PC-3 (cell line): ENCODE results near the gene FKBP15. TPM values are rescaled to one million over a fixed set of nuclear protein-coding genes. Genes with fewer than 3 reads are reported as not detected.

Source experiments
- ATAC-seq: fragments of 200-7000 bp; cut with Tn5 transposase; 2 replicates; pipeline ENCODE4 v1.9.1; 2020; ENCODE audit warnings: mild to moderate bottlenecking, moderate library complexity
- BruUV-seq: library from RNA; stranded (reverse); fragments of 400-500 nt; replicated peaks from 2 replicates; lab custom pipeline; 2021; lab: Mats Ljungman, UMichigan
- CTCF ChIA-PET: fragments of 300-600 bp; sonication (Branson Sonifier 250); formaldehyde crosslinking; loops from one replicate; lab custom pipeline; 2022; ENCODE audit warnings: antibody characterized with exemption; lab: Charles Lee
- POLR2A ChIA-PET: fragments of 300-600 bp; sonication (Branson Sonifier 250); formaldehyde crosslinking; loops from one replicate; lab custom pipeline; 2022; ENCODE audit warnings: antibody characterized with exemption; ENCODE audit not compliant: unreplicated experiment; lab: Charles Lee
- DNase-seq: peaks from one replicate; pipeline ENCODE4 v3.0.0-alpha.2; 2015
- H2AFZ ChIP-seq: fragments of 300-600 bp; sonication (generic); 2 replicates; pipeline ENCODE4 v1.6.0; 2016; ENCODE audit warnings: antibody characterized with exemption, low read length
- H3F3A ChIP-seq: fragments of 300-600 bp; sonication (generic); one replicate; pipeline ENCODE4 v1.6.0; 2017; ENCODE audit warnings: antibody characterized with exemption, low read length, control low read depth, mild to moderate bottlenecking; ENCODE audit not compliant: unreplicated experiment
- H3K27ac ChIP-seq: fragments of 300-600 bp; sonication (generic); 2 replicates; pipeline ENCODE4 v1.5.1; 2016; ENCODE audit warnings: mild to moderate bottlenecking, low read length
- H3K27me3 ChIP-seq: fragments of 300-600 bp; sonication (generic); 2 replicates; pipeline ENCODE4 v1.6.1; 2016; ENCODE audit warnings: low read length, mixed read lengths
- H3K36me3 ChIP-seq: fragments of 300-600 bp; sonication (generic); 2 replicates; pipeline ENCODE4 v1.6.1; 2016; ENCODE audit warnings: low read depth, mixed run types, low read length, mixed read lengths
- H3K4me1 ChIP-seq: fragments of 300-600 bp; sonication (generic); 2 replicates; pipeline ENCODE4 v1.5.1; 2016; ENCODE audit warnings: low read length; ENCODE audit not compliant: insufficient read depth
- H3K4me2 ChIP-seq: fragments of 300-600 bp; sonication (generic); 2 replicates; pipeline ENCODE4 v1.6.0; 2016; ENCODE audit warnings: low read length
- H3K4me3 ChIP-seq: fragments of 300-600 bp; sonication (generic); 2 replicates; pipeline ENCODE4 v1.5.1; 2016; ENCODE audit warnings: mild to moderate bottlenecking, low read length, mixed read lengths
- H3K79me2 ChIP-seq: fragments of 300-600 bp; sonication (generic); 2 replicates; pipeline ENCODE4 v1.6.1; 2017; ENCODE audit warnings: low read length, mixed read lengths
- H3K9ac ChIP-seq: fragments of 300-600 bp; sonication (generic); 2 replicates; pipeline ENCODE4 v1.6.0; 2016; ENCODE audit warnings: mild to moderate bottlenecking, low read length
- H3K9me2 ChIP-seq: fragments of 300-600 bp; sonication (generic); replicated peaks from 2 replicates; pipeline ENCODE4 v1.6.1; 2016; ENCODE audit warnings: mixed run types, low read length, mixed read lengths
- H3K9me3 ChIP-seq: fragments of 300-600 bp; sonication (generic); 2 replicates; pipeline ENCODE4 v1.6.1; 2016; ENCODE audit warnings: low read length, mixed read lengths
- H4K20me1 ChIP-seq: fragments of 300-600 bp; sonication (generic); 2 replicates; pipeline ENCODE4 v1.6.1; 2016; ENCODE audit warnings: low read length, mixed read lengths
- CTCF ChIP-seq: fragments of 300-600 bp; sonication (generic); conservative IDR thresholded peaks from 2 replicates; pipeline ENCODE4 v1.5.1; 2017; ENCODE audit warnings: antibody characterized with exemption, low read depth, mild to moderate bottlenecking, low read length
- EZH2 ChIP-seq: fragments of 300-600 bp; sonication (generic); IDR thresholded peaks from one replicate; pipeline ENCODE4 v1.6.1; 2017; ENCODE audit warnings: antibody characterized with exemption, mild to moderate bottlenecking, low read length; ENCODE audit not compliant: unreplicated experiment
- EZH2phosphoT487 ChIP-seq: fragments of 300-600 bp; sonication (generic); IDR thresholded peaks from 2 replicates; pipeline ENCODE4 v1.6.1; 2018; ENCODE audit warnings: mild to moderate bottlenecking, antibody characterized with exemption, low read length, borderline replicate concordance
- intact Hi-C: fragments of 100-400 bp; cut with micrococcal nuclease; formaldehyde crosslinking; loops from 2 replicates; pipeline ENCODE4 v1.9.0; 2023
- total RNA-seq: library from RNA; depleted of rRNA; stranded (reverse); fragments of >200 nt; gene quantifications from 2 replicates; pipeline ENCODE4 v1.2.3, GENCODE V29; 2014

The FKBP15 gene
- total RNA-seq, 1 experiment from 2014 or later, result 15.0 TPM

- no peak for TF ChIP-seq CTCF
- H3K36me3 ChIP-seq, result peaks cover 33% of the 10 kb centered on the region
- BruUV-seq, result no TSS peak
- H3K9me3 ChIP-seq, result no peaks in the 10 kb centered on the region
- ATAC-seq (no peak), DNase-seq (no peak)
- no peak overlapping the region for H3K9ac ChIP-seq
- H4K20me1 ChIP-seq, result no peaks in the 10 kb centered on the region
- CTCF ChIA-PET, result no interaction called here
- H3F3A ChIP-seq, result no peaks in the 10 kb centered on the region
- H3K4me3 ChIP-seq, result no peak overlapping the region
- POLR2A ChIA-PET, result no interaction called here
- H3K27me3 ChIP-seq, result no peaks in the 10 kb centered on the region
- no peaks in the 10 kb centered on the region for H3K79me2 ChIP-seq
- H3K4me1 ChIP-seq, result no peaks in the 10 kb centered on the region
- H3K4me2 ChIP-seq, result no peak overlapping the region
- no peaks in the 10 kb centered on the region for H3K9me2 ChIP-seq
- no peak overlapping the region for H2AFZ ChIP-seq
- H3K27ac ChIP-seq, result no peak overlapping the region
- intact Hi-C loops, result no loop called here
Measured at GRCh38 chr9:113179839-113180238, 41.2 kb downstream of the FKBP15 start.

- intact Hi-C loops, result no loop called here
- POLR2A ChIA-PET, result no interaction called here
- CTCF ChIA-PET, result no interaction called here
- Histone ChIP-seq H3K9me2 (no peaks in the 10 kb centered on the region), H3K4me1 (no peaks in the 10 kb centered on the region), H2AFZ (no peak overlapping the region), H3K4me3 (no peak overlapping the region), H3K9me3 (no peaks in the 10 kb centered on the region), H3K27me3 (no peaks in the 10 kb centered on the region), H3K4me2 (no peak overlapping the region), H3K36me3 (peaks cover 33% of the 10 kb centered on the region; the same call in 1 of the 2 replicates), H3K79me2 (no peaks in the 10 kb centered on the region), H3F3A (no peaks in the 10 kb centered on the region), H4K20me1 (no peaks in the 10 kb centered on the region), H3K9ac (no peak overlapping the region), H3K27ac (no peak overlapping the region)
- no TSS peak for BruUV-seq
- DNase-seq, result no peak
- TF ChIP-seq EZH2phosphoT487 (no peak), EZH2 (no peak), CTCF (no peak)
- ATAC-seq, result no peak
Measured at GRCh38 chr9:113178087-113178486, 43.0 kb downstream of the FKBP15 start.

- peaks cover 30% of the 10 kb centered on the region; the same call in 1 of the 2 replicates for H3K36me3 ChIP-seq
- no peaks in the 10 kb centered on the region for H3K79me2 ChIP-seq
- H3K4me1 ChIP-seq, result no peaks in the 10 kb centered on the region
- no peaks in the 10 kb centered on the region for H3K9me3 ChIP-seq
- ChIA-PET POLR2A (no interaction called here), CTCF (no interaction called here)
- TF ChIP-seq CTCF (no peak), EZH2 (no peak), EZH2phosphoT487 (no peak)
- DNase-seq, result no peak
- BruUV-seq, result no TSS peak
- no peak overlapping the region for H2AFZ ChIP-seq
- H3F3A ChIP-seq, result no peaks in the 10 kb centered on the region
- no peak overlapping the region for H3K4me3 ChIP-seq
- no peaks in the 10 kb centered on the region for H3K27me3 ChIP-seq
- intact Hi-C loops, result no loop called here
- no peak overlapping the region for H3K27ac ChIP-seq
- no peak overlapping the region for H3K9ac ChIP-seq
- no peaks in the 10 kb centered on the region for H4K20me1 ChIP-seq
- no peak for ATAC-seq
- no peak overlapping the region for H3K4me2 ChIP-seq
- H3K9me2 ChIP-seq, result no peaks in the 10 kb centered on the region
Measured at GRCh38 chr9:113177251-113177650, 43.8 kb downstream of the FKBP15 start.
